KMS-11 (cell line): ENCODE results near the gene IL32.

Experiments
- H2AFZ ChIP-seq: fragments of 200-600 bp; sonication (generic); 2 replicates; pipeline ENCODE4 v1.6.1; 2016; ENCODE audit warnings: antibody characterized with exemption, mixed run types, low read depth
- H3K27ac ChIP-seq: fragments of 200-600 bp; sonication (generic); 2 replicates; pipeline ENCODE4 v1.6.1; 2016; ENCODE audit warnings: mild to moderate bottlenecking, mixed run types
- H3K27me3 ChIP-seq: fragments of 200-600 bp; sonication (generic); 2 replicates; pipeline ENCODE4 v1.6.1; 2017; ENCODE audit warnings: mild to moderate bottlenecking, low read depth, mixed run types, moderate library complexity; ENCODE audit not compliant: insufficient read depth
- H3K36me3 ChIP-seq: fragments of 200-600 bp; sonication (generic); 2 replicates; pipeline ENCODE4 v1.6.1; 2017; ENCODE audit warnings: mild to moderate bottlenecking, mixed run types; ENCODE audit not compliant: insufficient read depth
- H3K4me1 ChIP-seq: fragments of 200-600 bp; sonication (generic); 2 replicates; pipeline ENCODE4 v1.6.1; 2016; ENCODE audit warnings: mild to moderate bottlenecking, low read depth, mixed run types; ENCODE audit not compliant: poor library complexity, severe bottlenecking
- H3K4me2 ChIP-seq: fragments of 200-600 bp; sonication (generic); 2 replicates; pipeline ENCODE4 v1.7.0; 2016; ENCODE audit warnings: mild to moderate bottlenecking, mixed run types
- H3K4me3 ChIP-seq: fragments of 200-600 bp; sonication (generic); IDR thresholded peaks from 2 replicates; pipeline ENCODE4 v1.6.1; 2017; ENCODE audit warnings: low read depth, low read length, mixed read lengths; ENCODE audit not compliant: insufficient read depth
- H3K79me2 ChIP-seq: fragments of 200-600 bp; sonication (generic); 2 replicates; pipeline ENCODE4 v1.6.1; 2016; ENCODE audit warnings: low read depth, mixed run types; ENCODE audit not compliant: insufficient read depth
- H3K9ac ChIP-seq: fragments of 200-600 bp; sonication (generic); 2 replicates; pipeline ENCODE4 v1.6.1; 2016; ENCODE audit warnings: mild to moderate bottlenecking, mixed run types
- H4K20me1 ChIP-seq: fragments of 200-600 bp; sonication (generic); 2 replicates; pipeline ENCODE4 v1.6.1; 2016; ENCODE audit warnings: mild to moderate bottlenecking, mixed run types; ENCODE audit not compliant: insufficient read depth
- TF ChIP-seq, protein P1 (sequence below): fragments of 200-600 bp; sonication (generic); conservative IDR thresholded peaks from 2 replicates; pipeline ENCODE4 v1.6.1; 2017; ENCODE audit warnings: low read depth, mild to moderate bottlenecking, antibody characterized with exemption, low read length, moderate library complexity, mixed read lengths

IL32 gene

DNA sequence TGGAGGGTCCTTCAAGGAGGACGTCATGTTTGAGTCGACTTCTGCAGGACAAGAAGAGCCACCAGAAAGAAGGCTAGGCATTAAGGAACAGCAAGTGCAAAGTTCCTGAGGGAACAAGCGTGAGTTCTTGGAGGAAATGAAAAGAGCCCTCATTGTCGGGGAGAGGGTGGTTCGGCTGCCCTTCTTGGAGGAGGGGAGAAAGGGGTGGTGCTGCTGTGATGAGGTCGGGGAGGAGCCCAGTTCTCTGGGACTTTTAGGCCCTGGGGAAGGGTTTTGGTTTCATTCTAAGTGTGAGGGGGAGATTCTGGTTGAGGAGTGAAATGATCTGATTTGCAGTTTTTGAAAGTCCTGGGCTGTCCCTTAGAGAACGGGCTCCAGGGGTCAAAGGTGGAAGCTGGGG, 32.8 kb upstream of the IL32 start:
- H3K27ac ChIP-seq = no peak overlapping the region
- no peak overlapping the region for H3K9ac ChIP-seq
- TF ChIP-seq, protein P1, sequence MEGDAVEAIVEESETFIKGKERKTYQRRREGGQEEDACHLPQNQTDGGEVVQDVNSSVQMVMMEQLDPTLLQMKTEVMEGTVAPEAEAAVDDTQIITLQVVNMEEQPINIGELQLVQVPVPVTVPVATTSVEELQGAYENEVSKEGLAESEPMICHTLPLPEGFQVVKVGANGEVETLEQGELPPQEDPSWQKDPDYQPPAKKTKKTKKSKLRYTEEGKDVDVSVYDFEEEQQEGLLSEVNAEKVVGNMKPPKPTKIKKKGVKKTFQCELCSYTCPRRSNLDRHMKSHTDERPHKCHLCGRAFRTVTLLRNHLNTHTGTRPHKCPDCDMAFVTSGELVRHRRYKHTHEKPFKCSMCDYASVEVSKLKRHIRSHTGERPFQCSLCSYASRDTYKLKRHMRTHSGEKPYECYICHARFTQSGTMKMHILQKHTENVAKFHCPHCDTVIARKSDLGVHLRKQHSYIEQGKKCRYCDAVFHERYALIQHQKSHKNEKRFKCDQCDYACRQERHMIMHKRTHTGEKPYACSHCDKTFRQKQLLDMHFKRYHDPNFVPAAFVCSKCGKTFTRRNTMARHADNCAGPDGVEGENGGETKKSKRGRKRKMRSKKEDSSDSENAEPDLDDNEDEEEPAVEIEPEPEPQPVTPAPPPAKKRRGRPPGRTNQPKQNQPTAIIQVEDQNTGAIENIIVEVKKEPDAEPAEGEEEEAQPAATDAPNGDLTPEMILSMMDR = no peak
- no peaks in the 10 kb centered on the region for H3K79me2 ChIP-seq
- H3K4me3 ChIP-seq = no peak overlapping the region
- H3K27me3 ChIP-seq = peaks cover 90% of the 10 kb centered on the region
- peaks cover 24% of the 10 kb centered on the region for H3K4me1 ChIP-seq
- peak overlapping the region; percentile 63 for H3K4me2 ChIP-seq
- H2AFZ ChIP-seq = no peak overlapping the region
- H3K36me3 ChIP-seq = no peaks in the 10 kb centered on the region
- no peaks in the 10 kb centered on the region for H4K20me1 ChIP-seq

DNA sequence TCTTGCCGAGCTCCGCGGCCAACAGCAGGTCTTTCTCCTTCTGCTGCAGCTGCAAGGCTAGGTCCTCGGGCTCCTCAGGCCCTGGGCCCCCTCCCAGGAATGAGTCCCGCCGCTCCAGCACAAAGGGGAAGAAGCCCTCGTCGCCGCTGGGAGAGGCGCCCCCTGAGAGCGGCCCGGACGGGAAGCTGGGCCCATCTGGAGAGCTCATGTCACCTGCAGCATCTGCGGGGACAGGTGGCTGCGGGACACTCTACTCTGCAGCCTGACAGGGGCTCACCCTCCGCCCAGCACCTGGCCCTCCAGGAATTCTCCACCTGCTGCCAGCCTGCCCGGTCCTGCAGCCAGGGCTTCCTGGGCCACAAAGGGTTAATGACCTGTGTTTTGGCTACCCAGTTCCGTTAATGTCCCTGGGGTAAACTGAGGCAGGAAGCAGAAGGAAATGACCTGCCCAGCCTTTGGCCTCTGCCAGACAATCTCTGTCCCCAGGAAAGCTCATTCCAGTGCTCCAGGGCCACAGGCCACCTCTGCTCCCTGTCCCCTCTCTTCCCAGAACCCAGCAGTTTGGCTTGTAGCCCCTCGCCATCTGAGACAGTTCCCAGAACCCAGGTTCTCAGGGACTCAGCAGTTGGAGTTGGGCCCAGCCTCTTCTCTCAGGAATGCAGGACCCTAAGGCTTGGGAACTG, 30.0 kb upstream of the IL32 start:
- H3K9ac ChIP-seq = no peak overlapping the region
- H3K36me3 ChIP-seq = no peaks in the 10 kb centered on the region
- no peaks in the 10 kb centered on the region for H3K79me2 ChIP-seq
- H4K20me1 ChIP-seq = no peaks in the 10 kb centered on the region
- no peak overlapping the region for H3K27ac ChIP-seq
- no peak overlapping the region; the same call in 1 of the 2 replicates for H3K4me2 ChIP-seq
- peaks cover 21% of the 10 kb centered on the region for H3K4me1 ChIP-seq
- H3K27me3 ChIP-seq = peaks cover 97% of the 10 kb centered on the region
- H3K4me3 ChIP-seq = no peak overlapping the region
- no peak overlapping the region for H2AFZ ChIP-seq
- TF ChIP-seq, protein P1 = no peak

DNA sequence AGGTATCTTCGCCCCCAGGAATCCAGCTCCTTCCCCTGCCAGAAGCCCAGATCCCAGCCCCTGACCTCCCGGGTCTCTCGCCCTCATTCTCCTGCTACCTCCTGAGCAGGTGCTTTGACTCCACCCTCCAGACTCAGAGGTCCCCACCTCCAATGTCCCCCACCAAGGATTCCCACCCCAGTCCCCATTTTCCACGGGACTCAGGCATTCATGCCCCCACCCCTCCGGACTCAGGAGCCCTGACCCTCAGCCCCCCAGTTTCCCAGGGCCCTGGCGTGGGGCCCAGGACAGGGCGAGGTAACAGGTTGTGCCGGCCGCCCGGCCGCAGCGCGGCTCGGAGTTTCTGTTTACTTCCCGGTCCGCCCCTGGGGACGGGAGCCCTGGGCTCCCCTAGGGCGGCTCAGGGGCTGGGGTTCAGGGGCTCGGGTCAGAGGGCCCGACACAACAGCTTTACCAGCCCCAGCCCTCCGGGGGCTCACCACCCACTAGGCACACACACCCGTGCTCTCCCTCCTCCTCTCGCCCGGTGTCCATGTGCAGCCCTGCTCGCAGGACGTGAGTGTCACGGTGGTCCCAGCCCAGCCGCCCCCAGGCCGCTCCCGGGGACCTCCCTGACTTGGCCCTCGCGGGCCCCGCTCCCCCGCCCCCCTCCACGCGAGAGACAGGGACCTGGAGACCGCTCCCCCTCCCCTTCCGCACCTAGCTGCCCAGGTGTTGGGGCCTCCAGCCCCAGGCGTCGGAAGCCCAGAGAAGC, 29.3 kb upstream of the IL32 start:
- TF ChIP-seq, protein P1 = no peak
- no peak overlapping the region for H3K27ac ChIP-seq
- peaks cover 97% of the 10 kb centered on the region for H3K27me3 ChIP-seq
- H3K4me3 ChIP-seq = no peak overlapping the region
- H3K4me2 ChIP-seq = peak overlapping the region; percentile 27; the same call in 1 of the 2 replicates
- peaks cover 21% of the 10 kb centered on the region for H3K4me1 ChIP-seq
- no peaks in the 10 kb centered on the region for H3K79me2 ChIP-seq
- H3K9ac ChIP-seq = no peak overlapping the region
- no peaks in the 10 kb centered on the region for H3K36me3 ChIP-seq
- no peak overlapping the region for H2AFZ ChIP-seq
- H4K20me1 ChIP-seq = no peaks in the 10 kb centered on the region

DNA sequence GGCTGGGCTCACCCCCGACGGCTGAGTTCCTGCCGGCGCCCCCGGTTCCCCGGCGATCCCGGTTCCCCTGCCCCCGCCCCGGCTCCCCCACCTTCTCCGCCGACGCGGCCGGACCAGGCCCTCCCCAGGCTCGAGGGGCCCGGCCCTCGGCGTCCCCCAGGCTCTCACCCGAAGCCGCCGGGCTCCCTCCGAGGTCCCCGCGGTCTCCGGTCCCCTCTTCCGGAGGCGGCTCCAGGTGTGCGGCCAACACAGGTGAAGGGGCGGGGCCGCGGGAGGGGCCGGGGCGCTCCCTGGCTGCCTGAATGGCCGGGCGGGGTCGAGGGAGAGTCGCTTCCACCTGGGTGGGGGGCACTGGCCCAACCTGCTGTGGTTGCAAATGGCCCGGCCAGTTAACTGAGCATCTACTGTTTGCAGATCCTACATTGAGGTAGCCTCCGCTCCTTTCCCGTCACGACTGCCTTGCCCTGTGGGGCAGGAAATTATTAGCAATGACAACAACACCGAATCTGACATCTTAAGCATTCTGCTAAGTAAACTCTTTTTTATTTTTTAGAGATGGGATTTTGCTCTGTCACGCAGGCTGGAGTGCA, 28.6 kb upstream of the IL32 start, which contains the start of gene BICDL2:
BICDL2 (minus strand) TSS at position 219 of the 590 bp plus-strand sequence. CDS start 1,448 bp downstream, outside the sequence.
- Histone ChIP-seq H3K36me3 (no peaks in the 10 kb centered on the region), H3K79me2 (no peaks in the 10 kb centered on the region), H3K4me3 (no peak within 1 kb of the TSS), H3K9ac (no peak within 1 kb of the TSS), H3K27ac (no peak within 1 kb of the TSS), H3K27me3 (peaks cover 92% of the 10 kb centered on the region), H3K4me1 (peaks cover 21% of the 10 kb centered on the region), H4K20me1 (no peaks in the 10 kb centered on the region), H2AFZ (no peak within 1 kb of the TSS), H3K4me2 (peak within 1 kb of the TSS; percentile 27; the same call in 1 of the 2 replicates)
- TF ChIP-seq, protein P1 = no peak
